ENCODE measurements around the gene NEK4.

GRCh38 chr3:52777959-52778805 lies 7.4 kb upstream of the NEK4 start:
- TF ChIP-seq EZH2 (IDR thresholded peaks at IDR 0.05; ENCODE audit: low read length) = no peak
- TF ChIP-seq, protein P1, sequence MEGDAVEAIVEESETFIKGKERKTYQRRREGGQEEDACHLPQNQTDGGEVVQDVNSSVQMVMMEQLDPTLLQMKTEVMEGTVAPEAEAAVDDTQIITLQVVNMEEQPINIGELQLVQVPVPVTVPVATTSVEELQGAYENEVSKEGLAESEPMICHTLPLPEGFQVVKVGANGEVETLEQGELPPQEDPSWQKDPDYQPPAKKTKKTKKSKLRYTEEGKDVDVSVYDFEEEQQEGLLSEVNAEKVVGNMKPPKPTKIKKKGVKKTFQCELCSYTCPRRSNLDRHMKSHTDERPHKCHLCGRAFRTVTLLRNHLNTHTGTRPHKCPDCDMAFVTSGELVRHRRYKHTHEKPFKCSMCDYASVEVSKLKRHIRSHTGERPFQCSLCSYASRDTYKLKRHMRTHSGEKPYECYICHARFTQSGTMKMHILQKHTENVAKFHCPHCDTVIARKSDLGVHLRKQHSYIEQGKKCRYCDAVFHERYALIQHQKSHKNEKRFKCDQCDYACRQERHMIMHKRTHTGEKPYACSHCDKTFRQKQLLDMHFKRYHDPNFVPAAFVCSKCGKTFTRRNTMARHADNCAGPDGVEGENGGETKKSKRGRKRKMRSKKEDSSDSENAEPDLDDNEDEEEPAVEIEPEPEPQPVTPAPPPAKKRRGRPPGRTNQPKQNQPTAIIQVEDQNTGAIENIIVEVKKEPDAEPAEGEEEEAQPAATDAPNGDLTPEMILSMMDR (optimal IDR thresholded peaks at IDR 0.05 in 1 of 3, IDR thresholded peaks at IDR 0.05 in 1 of 3, conservative IDR thresholded peaks at IDR 0.05 in 1 of 3; ENCODE audit: extremely low read depth in 1 of 3, insufficient read depth in 2 of 3, low read length in 3 of 3) = no peak
